Neural cell (in vitro differentiated cells): ENCODE measurements around the gene NGDN.

Experiments
- CTCF ChIP-seq: fragments of 450-650 bp; IDR thresholded peaks from 2 replicates; pipeline ENCODE4 v1.5.1; 2014; ENCODE audit warnings: antibody characterized with exemption, mild to moderate bottlenecking, moderate library complexity; ENCODE audit not compliant: poor library complexity, severe bottlenecking
- EP300 ChIP-seq: fragments of 450-650 bp; conservative IDR thresholded peaks from 2 replicates; pipeline ENCODE4 v1.6.1; 2014; ENCODE audit warnings: antibody characterized with exemption, mild to moderate bottlenecking, moderate library complexity; ENCODE audit not compliant: poor library complexity, severe bottlenecking
- EZH2 ChIP-seq: fragments of 200-600, 300-800 bp; shearing (Covaris generic), sonication (generic); IDR thresholded peaks from 2 replicates; pipeline ENCODE4 v1.6.1; 2014; ENCODE audit warnings: antibody characterized with exemption, low read length, borderline replicate concordance, mild to moderate bottlenecking; ENCODE audit not compliant: insufficient read depth, poor library complexity, severe bottlenecking
- MXI1 ChIP-seq: fragments of 450-650 bp; conservative IDR thresholded peaks from 2 replicates; pipeline ENCODE4 v1.6.1; 2014; ENCODE audit warnings: antibody characterized with exemption, mild to moderate bottlenecking; ENCODE audit not compliant: poor library complexity, severe bottlenecking
- POLR2AphosphoS5 ChIP-seq: IDR thresholded peaks from 2 replicates; pipeline ENCODE4 v1.6.1; 2012
- RAD21 ChIP-seq: fragments of 450-650 bp; conservative IDR thresholded peaks from 2 replicates; pipeline ENCODE4 v1.6.1; 2014; ENCODE audit warnings: antibody characterized with exemption, mild to moderate bottlenecking, moderate library complexity
- REST ChIP-seq: IDR thresholded peaks from 2 replicates; pipeline ENCODE4 v1.6.1; 2012; ENCODE audit warnings: borderline replicate concordance
- SMC3 ChIP-seq: fragments of 450-650 bp; conservative IDR thresholded peaks from 2 replicates; pipeline ENCODE4 v1.6.1; 2014; ENCODE audit warnings: antibody characterized with exemption, mild to moderate bottlenecking, moderate library complexity; ENCODE audit not compliant: poor library complexity
- TAF1 ChIP-seq: IDR thresholded peaks from 2 replicates; pipeline ENCODE4 v1.6.1; 2012; ENCODE audit warnings: low read depth

GRCh38 chr14:23428686-23429495 is 40.6 kb upstream of the NGDN start:
- TF ChIP-seq CTCF (no peak), EP300 (no peak), RAD21 (no peak), MXI1 (no peak), EZH2 (no peak), TAF1 (no peak), POLR2AphosphoS5 (no peak), SMC3 (no peak), REST (no peak)
